Hepatocyte (in vitro differentiated cells): ENCODE results near the gene ATP2C2. TPM values are rescaled to one million over a fixed set of nuclear protein-coding genes. Genes with fewer than 3 reads are reported as not detected.

Source experiments
- DNase-seq: peaks from one replicate; pipeline ENCODE4 v3.0.0-alpha.2; 2016; ENCODE audit warnings: low spot score
- H2AFZ ChIP-seq: fragments of 200-600 bp; sonication (generic); 2 replicates; pipeline ENCODE4 v1.6.0; 2016; ENCODE audit warnings: antibody characterized with exemption, mild to moderate bottlenecking
- H3K27ac ChIP-seq: fragments of 200-600 bp; sonication (generic); 2 replicates; pipeline ENCODE4 v1.5.1; 2016; ENCODE audit warnings: mild to moderate bottlenecking
- H3K27me3 ChIP-seq: fragments of 200-600 bp; sonication (generic); 2 replicates; pipeline ENCODE4 v1.6.1; 2016
- H3K36me3 ChIP-seq: fragments of 200-600 bp; sonication (generic); replicated peaks from 2 replicates; pipeline ENCODE4 v1.5.1; 2016; ENCODE audit warnings: low read depth; ENCODE audit not compliant: insufficient read depth
- H3K4me1 ChIP-seq: fragments of 200-600 bp; sonication (generic); 2 replicates; pipeline ENCODE4 v1.5.1; 2016; ENCODE audit warnings: mild to moderate bottlenecking, moderate library complexity; ENCODE audit not compliant: insufficient read depth
- H3K4me2 ChIP-seq: fragments of 200-600 bp; sonication (generic); 2 replicates; pipeline ENCODE4 v1.6.0; 2016
- H3K4me3 ChIP-seq: fragments of 200-600 bp; sonication (generic); 2 replicates; pipeline ENCODE4 v1.5.1; 2016; ENCODE audit warnings: mild to moderate bottlenecking
- H3K79me2 ChIP-seq: fragments of 200-600 bp; sonication (generic); 2 replicates; pipeline ENCODE4 v1.6.0; 2017; ENCODE audit warnings: mild to moderate bottlenecking
- H3K9me2 ChIP-seq: fragments of 200-600 bp; sonication (generic); replicated peaks from 2 replicates; pipeline ENCODE4 v1.6.0; 2017; ENCODE audit warnings: mild to moderate bottlenecking; ENCODE audit not compliant: insufficient read depth
- H3K9me3 ChIP-seq: fragments of 200-600 bp; sonication (generic); 2 replicates; pipeline ENCODE4 v1.5.1; 2016; ENCODE audit warnings: low read depth, mild to moderate bottlenecking
- H4K20me1 ChIP-seq: fragments of 200-600 bp; sonication (generic); 2 replicates; pipeline ENCODE4 v1.6.0; 2016; ENCODE audit warnings: mild to moderate bottlenecking; ENCODE audit not compliant: insufficient read depth, poor library complexity, severe bottlenecking
- CTCF ChIP-seq: fragments of 200-600 bp; sonication (generic); IDR thresholded peaks from 2 replicates; pipeline ENCODE4 v1.5.1; 2016; ENCODE audit warnings: antibody characterized with exemption, mild to moderate bottlenecking; ENCODE audit not compliant: poor library complexity
- EZH2 ChIP-seq: fragments of 200-600 bp; sonication (generic); IDR thresholded peaks from 2 replicates; pipeline ENCODE4 v1.6.1; 2016; ENCODE audit warnings: antibody characterized with exemption, mild to moderate bottlenecking, borderline replicate concordance
- EZH2phosphoT487 ChIP-seq: fragments of 200-600 bp; sonication (generic); IDR thresholded peaks from one replicate; pipeline ENCODE4 v1.6.1; 2018; ENCODE audit warnings: antibody characterized with exemption, mild to moderate bottlenecking, low read depth, moderate library complexity; ENCODE audit not compliant: unreplicated experiment, severe bottlenecking
- WGBS: methylation state at CpG from one replicate; pipeline ENCODE4 v1.1.6; 2016; ENCODE audit warnings: low lambda C conversion rate; ENCODE audit errors: missing lambda C conversion rate; 5-methylcytosine and 5-hydroxymethylcytosine counted together
- polyA plus RNA-seq: library from polyadenylated mRNA; unstranded; fragments of >200 nt; fragmentation: Nextera tagmentation; extraction: Ambion mirVana; gene quantifications from 2 replicates; pipeline ENCODE4 v1.2.1, GENCODE V29; 2016
- total RNA-seq: library from RNA; depleted of rRNA; stranded (reverse); fragments of >200 nt; gene quantifications from 2 replicates; pipeline ENCODE4 v1.2.3, GENCODE V29; 2014

ATP2C2 gene
- total and polyA plus RNA-seq, 2 experiments from 2014 or later: 6.0 to 6.8 TPM

DNA sequence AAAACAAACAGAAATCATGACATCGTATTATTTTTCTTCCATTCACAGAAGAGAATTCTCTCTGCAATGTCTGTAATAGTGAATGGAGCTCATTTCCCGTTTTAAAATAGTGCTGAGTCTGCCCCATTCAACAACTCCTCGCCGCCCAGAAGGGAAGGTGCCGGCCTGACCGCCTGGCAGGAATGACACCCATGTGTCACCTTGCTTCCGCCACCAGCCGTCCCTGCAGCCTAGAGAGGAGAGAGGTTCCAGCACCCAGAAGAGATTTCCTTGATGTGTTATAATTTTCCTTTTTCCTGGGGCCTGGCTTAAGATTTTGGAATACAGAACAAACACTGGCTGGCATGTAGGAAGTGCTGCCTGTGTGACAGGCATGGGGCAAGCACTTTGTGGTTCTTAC is 76.1 kb downstream of the ATP2C2 start:
- WGBS: 93% methylated on average over 8 of the region's 8 CpGs
- Histone ChIP-seq H4K20me1 (no peaks in the 10 kb centered on the region), H3K4me1 (no peaks in the 10 kb centered on the region), H3K9me2 (no peaks in the 10 kb centered on the region), H3K79me2 (no peaks in the 10 kb centered on the region), H3K9me3 (no peaks in the 10 kb centered on the region), H3K27ac (no peak overlapping the region), H3K27me3 (no peaks in the 10 kb centered on the region), H3K4me2 (no peak overlapping the region), H3K4me3 (no peak overlapping the region), H2AFZ (no peak overlapping the region), H3K36me3 (no peaks in the 10 kb centered on the region)
- TF ChIP-seq CTCF: no peak
- TF ChIP-seq EZH2phosphoT487: no peak
- no peak for TF ChIP-seq EZH2
- no peak for DNase-seq

DNA sequence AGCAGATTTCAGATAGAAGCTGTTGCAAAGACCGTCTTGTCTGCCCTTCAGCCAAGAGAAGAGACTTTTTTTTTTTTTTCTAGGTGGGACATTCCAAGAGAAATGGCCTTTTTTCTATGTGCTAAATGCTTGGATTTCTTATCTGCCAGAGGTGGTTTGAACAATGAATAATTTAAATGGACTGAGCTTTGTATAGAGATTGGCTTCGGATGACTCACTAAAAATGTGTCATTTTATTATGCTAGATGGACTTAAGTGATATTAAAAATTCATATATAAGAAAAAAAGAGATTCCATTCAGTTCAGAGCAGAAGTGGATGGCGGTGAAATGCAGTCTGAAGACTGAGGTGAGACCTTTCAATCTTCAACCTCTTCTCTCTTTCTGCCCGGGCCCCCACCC is 77.7 kb downstream of the ATP2C2 start:
- H3K4me1 ChIP-seq: no peaks in the 10 kb centered on the region
- no peaks in the 10 kb centered on the region for H3K9me2 ChIP-seq
- DNase-seq: no peak
- H3K79me2 ChIP-seq: no peaks in the 10 kb centered on the region
- H3K4me2 ChIP-seq: no peak overlapping the region
- H3K36me3 ChIP-seq: no peaks in the 10 kb centered on the region
- H3K4me3 ChIP-seq: no peak overlapping the region
- WGBS: 68% methylated on average over 4 of the region's 4 CpGs
- H4K20me1 ChIP-seq: no peaks in the 10 kb centered on the region
- H3K27me3 ChIP-seq: no peaks in the 10 kb centered on the region
- no peaks in the 10 kb centered on the region for H3K9me3 ChIP-seq
- TF ChIP-seq EZH2: no peak
- no peak for TF ChIP-seq CTCF
- no peak for TF ChIP-seq EZH2phosphoT487
- no peak overlapping the region for H3K27ac ChIP-seq
- H2AFZ ChIP-seq: no peak overlapping the region

DNA sequence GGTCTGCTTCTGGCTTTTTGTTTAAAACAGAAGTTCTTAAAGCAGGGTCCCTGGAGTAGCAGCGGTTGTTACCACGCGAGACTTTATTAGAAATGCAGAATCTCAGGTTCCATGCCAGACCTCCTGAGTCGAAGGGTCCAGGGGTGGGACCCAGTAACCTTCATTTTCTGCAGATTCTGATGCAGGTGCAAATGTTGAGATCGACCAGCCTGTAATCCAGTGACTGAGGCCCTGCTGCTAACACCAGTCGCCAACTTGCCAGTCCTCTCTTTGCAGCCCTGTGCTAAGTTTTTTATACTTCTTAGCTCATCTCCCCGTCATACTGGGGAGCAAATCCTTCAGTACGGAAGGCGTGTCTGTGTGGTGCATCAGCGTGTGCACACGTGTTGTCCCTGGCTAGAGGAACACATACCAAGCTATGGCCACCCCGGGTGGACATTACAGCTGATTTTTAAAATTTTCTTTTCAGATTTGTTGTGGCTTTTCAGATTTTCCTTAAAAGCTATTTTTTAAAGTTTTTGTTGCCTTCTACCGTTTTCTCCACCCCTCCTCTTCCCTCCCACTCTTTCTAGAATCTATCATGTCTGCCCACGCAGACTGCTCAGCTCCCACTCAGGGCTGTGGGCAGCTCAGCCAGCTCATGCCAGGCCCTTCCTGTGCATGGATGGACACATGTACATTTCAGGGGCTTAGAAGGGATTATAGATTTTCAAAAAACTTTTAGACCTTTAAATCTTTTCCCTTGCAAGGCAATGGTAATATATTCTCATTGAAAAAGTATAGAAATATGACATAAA is 78.5 kb downstream of the ATP2C2 start:
- no peak overlapping the region for H3K27ac ChIP-seq
- H3K4me3 ChIP-seq: no peak overlapping the region
- no peaks in the 10 kb centered on the region for H3K36me3 ChIP-seq
- no peaks in the 10 kb centered on the region for H3K79me2 ChIP-seq
- no peaks in the 10 kb centered on the region for H3K4me1 ChIP-seq
- H3K4me2 ChIP-seq: no peak overlapping the region
- no peak for DNase-seq
- no peak overlapping the region for H2AFZ ChIP-seq
- 86% methylated on average over 14 of the region's 14 CpGs for WGBS
- no peaks in the 10 kb centered on the region for H3K27me3 ChIP-seq
- H3K9me3 ChIP-seq: no peaks in the 10 kb centered on the region
- no peaks in the 10 kb centered on the region for H4K20me1 ChIP-seq
- no peak for TF ChIP-seq EZH2
- TF ChIP-seq CTCF: no peak
- no peak for TF ChIP-seq EZH2phosphoT487
- no peaks in the 10 kb centered on the region for H3K9me2 ChIP-seq
